Measurements from ENCODE around the gene DHPS. TPM values are rescaled to one million over a fixed set of nuclear protein-coding genes. Genes with fewer than 3 reads are reported as not detected.

The DHPS gene
- total and polyA plus RNA-seq, 4 donors = 52.5 to 138 (median 108) TPM

DNA sequence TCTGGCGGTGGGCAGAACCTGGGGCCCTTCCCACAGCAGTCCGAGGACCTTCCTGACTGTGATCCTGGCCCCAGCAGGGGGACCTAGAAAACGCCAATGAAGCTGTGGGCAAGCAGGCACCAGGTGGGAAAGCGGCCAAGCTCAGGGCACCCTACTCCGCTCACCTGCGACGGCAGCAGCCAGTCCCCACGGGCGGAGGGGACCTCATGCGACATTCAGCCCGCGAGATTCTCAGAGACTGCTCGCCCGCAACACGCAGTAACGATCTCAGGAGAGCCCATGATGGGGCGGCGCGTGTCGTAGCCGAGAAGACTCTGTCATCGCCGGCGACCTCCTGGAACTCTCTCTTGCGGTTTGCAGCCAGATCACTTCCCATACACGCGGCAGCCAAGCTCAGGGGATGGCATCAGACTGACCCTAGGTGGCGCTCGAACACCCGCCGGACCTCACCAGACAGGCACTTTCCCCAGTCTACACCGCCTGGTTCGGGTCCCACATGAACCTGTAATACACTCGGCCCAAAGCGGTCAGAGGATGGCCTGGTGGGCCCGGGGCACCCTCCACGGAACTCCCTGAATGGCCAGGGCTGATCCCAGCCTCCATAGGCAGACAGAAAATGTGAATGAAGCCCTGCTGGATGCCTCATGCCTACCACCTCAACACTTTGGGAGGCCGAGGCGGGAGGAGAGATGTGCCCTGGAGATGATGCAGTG lies 41.6 kb downstream of the DHPS start:
- Histone ChIP-seq H3K27me3 (ENCODE audit: control insufficient read depth, insufficient read depth, low read length) (no peaks in the 10 kb centered on the region), H3K27ac (ENCODE audit: low read depth, low read length) (no peak overlapping the region), H3K9me3 (ENCODE audit: control insufficient read depth, insufficient read depth, low read length) (no peaks in the 10 kb centered on the region), H3K4me1 (ENCODE audit: control insufficient read depth, insufficient read depth, low read length) (peaks cover 10% of the 10 kb centered on the region), H3K4me3 (ENCODE audit: low read depth, low read length) (no peak overlapping the region), H3K36me3 (ENCODE audit: control insufficient read depth, insufficient read depth, low read length) (peaks cover 3% of the 10 kb centered on the region)
- DNase-seq (ENCODE audit: low read depth in 4 of 6, low spot score in 6 of 6) = peak; percentile 7 to 85 (median 40)
- 12% methylated on average over 37 of the region's 39 CpGs for WGBS (ENCODE audit: insufficient coverage)

DNA sequence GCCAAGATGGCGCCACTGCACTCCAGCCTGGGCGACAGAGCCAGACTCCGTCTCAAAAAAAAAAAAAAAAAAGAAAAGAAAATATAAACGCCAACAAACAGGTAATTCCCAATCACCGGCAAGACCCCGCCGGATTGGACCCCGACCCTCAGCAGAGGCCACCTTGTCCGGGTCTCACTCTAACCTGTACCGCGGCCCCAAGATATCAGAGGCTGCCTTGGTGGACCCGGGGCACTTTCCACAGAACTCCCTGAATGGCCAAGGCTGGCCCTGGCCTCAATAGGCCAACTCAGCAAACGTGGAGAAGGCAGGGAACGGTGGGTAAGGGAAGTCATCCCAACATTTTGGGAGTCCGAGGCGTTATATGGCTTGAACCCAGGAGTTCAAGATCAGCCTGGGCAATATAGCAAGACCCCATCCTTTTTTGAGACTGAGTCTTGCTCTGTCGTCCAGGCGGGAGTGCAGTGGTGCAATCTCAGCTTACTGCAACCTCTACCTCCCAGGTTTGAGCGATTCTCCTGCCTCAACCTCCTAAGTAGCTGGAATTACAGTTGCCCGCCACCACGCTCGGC lies 43.0 kb downstream of the DHPS start:
- WGBS (ENCODE audit: insufficient coverage) = 96% methylated on average over 18 of the region's 22 CpGs
- H3K36me3 ChIP-seq (ENCODE audit: control insufficient read depth, insufficient read depth, low read length) = peaks cover 3% of the 10 kb centered on the region
- H3K4me1 ChIP-seq (ENCODE audit: control insufficient read depth, insufficient read depth, low read length) = peaks cover 10% of the 10 kb centered on the region
- H3K27ac ChIP-seq (ENCODE audit: low read depth, low read length) = no peak overlapping the region
- no peak for DNase-seq (ENCODE audit: low read depth in 4 of 6, low spot score in 6 of 6)
- H3K27me3 ChIP-seq (ENCODE audit: control insufficient read depth, insufficient read depth, low read length) = no peaks in the 10 kb centered on the region
- H3K4me3 ChIP-seq (ENCODE audit: low read depth, low read length) = no peak overlapping the region
- no peaks in the 10 kb centered on the region for H3K9me3 ChIP-seq (ENCODE audit: control insufficient read depth, insufficient read depth, low read length)

DNA sequence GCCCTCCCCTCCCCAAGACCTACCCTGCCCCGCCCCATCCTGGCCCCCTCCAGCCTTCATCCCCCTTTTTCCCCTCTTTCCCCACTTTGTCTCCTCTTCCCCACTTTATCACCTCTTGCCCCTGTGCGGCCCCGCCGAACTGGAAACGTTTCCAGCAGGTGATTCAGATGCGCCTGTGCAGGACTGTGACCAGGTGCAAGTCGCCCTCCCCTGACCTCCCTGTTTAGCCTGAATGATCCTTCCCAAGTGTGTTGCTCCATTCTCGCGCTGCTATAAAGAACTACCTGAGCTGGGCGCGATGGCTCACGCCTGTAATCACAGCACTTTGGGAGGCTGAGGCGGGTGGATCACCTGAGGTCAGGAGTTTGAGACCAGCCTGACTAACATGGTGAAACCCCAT lies 45.0 kb downstream of the DHPS start:
- Histone ChIP-seq H3K27ac (ENCODE audit: low read depth, low read length) (no peak overlapping the region), H3K4me3 (ENCODE audit: low read depth, low read length) (no peak overlapping the region), H3K9me3 (ENCODE audit: control insufficient read depth, insufficient read depth, low read length) (no peaks in the 10 kb centered on the region), H3K27me3 (ENCODE audit: control insufficient read depth, insufficient read depth, low read length) (no peaks in the 10 kb centered on the region), H3K4me1 (ENCODE audit: control insufficient read depth, insufficient read depth, low read length) (peaks cover 10% of the 10 kb centered on the region), H3K36me3 (ENCODE audit: control insufficient read depth, insufficient read depth, low read length) (no peaks in the 10 kb centered on the region)
- no peak for DNase-seq (ENCODE audit: low read depth in 4 of 6, low spot score in 6 of 6)
- WGBS (ENCODE audit: insufficient coverage) = 94% methylated on average over 12 of the region's 13 CpGs

DNA sequence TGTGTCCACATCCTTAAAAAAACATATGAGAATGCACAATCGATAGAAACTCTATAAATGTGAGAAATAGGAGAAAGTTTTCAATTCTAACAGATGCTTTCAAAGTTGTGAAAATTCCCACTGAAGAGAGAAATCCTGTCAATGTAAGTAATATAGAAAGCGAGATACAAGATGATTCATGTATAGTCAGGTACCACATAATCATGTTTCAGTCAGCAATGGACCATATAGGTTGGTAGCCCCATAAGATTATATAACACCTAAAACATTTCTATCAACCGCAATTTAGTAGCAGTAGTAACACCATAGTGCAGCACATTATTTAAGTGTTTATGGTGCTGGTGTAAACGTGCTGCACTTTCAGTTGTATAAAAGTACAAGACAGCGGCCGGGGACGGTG lies 52.5 kb downstream of the DHPS start:
- WGBS (ENCODE audit: insufficient coverage) = 60% methylated on average over 1 of the region's 7 CpGs
- no peaks in the 10 kb centered on the region for H3K27me3 ChIP-seq (ENCODE audit: control insufficient read depth, insufficient read depth, low read length)
- H3K9me3 ChIP-seq (ENCODE audit: control insufficient read depth, insufficient read depth, low read length) = no peaks in the 10 kb centered on the region
- peaks cover 39% of the 10 kb centered on the region for H3K36me3 ChIP-seq (ENCODE audit: control insufficient read depth, insufficient read depth, low read length)
- DNase-seq (ENCODE audit: low read depth in 4 of 6, low spot score in 6 of 6) = no peak
- no peaks in the 10 kb centered on the region for H3K4me1 ChIP-seq (ENCODE audit: control insufficient read depth, insufficient read depth, low read length)
- no peak overlapping the region for H3K27ac ChIP-seq (ENCODE audit: low read depth, low read length)
- no peak overlapping the region for H3K4me3 ChIP-seq (ENCODE audit: low read depth, low read length)

DNA sequence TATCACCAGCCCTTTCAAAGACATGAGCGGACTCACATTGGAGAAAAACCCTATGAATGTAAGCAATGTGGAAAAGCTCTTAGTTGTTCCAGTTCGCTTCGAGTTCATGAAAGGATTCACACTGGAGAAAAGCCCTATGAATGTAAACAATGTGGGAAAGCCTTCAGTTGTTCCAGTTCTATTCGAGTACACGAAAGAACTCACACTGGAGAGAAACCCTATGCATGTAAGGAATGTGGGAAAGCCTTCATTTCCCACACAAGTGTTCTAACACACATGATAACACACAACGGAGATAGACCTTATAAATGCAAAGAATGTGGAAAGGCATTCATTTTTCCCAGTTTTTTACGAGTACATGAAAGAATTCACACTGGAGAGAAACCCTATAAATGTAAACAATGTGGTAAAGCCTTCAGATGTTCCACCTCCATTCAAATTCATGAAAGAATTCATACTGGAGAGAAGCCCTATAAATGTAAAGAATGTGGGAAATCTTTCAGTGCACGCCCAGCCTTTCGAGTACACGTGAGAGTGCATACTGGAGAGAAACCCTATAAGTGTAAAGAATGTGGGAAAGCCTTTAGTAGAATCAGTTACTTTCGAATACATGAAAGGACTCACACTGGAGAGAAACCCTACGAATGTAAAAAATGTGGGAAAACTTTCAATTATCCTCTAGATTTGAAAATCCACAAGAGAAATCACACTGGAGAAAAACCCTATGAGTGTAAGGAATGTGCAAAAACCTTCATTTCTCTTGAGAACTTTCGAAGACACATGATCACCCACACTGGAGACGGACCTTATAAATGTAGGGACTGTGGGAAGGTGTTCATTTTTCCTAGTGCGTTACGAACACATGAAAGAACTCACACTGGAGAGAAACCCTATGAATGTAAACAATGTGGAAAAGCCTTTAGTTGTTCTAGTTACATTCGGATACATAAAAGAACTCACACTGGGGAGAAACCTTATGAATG lies 53.3 kb downstream of the DHPS start:
- Histone ChIP-seq H3K4me1 (ENCODE audit: control insufficient read depth, insufficient read depth, low read length) (no peaks in the 10 kb centered on the region), H3K4me3 (ENCODE audit: low read depth, low read length) (no peak overlapping the region), H3K36me3 (ENCODE audit: control insufficient read depth, insufficient read depth, low read length) (peaks cover 44% of the 10 kb centered on the region), H3K27ac (ENCODE audit: low read depth, low read length) (no peak overlapping the region), H3K27me3 (ENCODE audit: control insufficient read depth, insufficient read depth, low read length) (no peaks in the 10 kb centered on the region), H3K9me3 (ENCODE audit: control insufficient read depth, insufficient read depth, low read length) (no peaks in the 10 kb centered on the region)
- 89% methylated on average over 8 of the region's 17 CpGs for whole genome bisulfite sequencing (ENCODE audit: insufficient coverage)
- DNase-seq (ENCODE audit: low read depth in 4 of 6, low spot score in 6 of 6) = no peak

DNA sequence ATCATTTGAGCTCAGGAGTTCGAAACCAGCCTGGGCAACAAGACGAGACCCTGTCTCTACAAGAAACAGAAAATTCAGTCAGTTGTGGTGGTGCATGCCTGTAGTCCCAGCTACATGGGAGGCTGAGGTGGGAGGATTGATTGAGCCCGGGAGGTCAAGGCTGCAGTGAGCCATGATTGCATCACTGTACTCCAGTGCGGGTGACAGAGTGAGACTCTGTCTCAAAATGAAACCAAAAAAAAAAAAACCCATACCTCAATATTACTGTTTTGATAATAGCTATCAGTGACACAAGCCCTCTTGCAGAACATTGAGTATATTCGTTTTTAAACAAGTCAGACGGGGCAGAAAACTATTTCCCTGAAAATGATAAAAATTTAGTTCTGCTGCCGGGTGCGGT lies 54.7 kb downstream of the DHPS start:
- Histone ChIP-seq H3K36me3 (ENCODE audit: control insufficient read depth, insufficient read depth, low read length) (peaks cover 44% of the 10 kb centered on the region), H3K9me3 (ENCODE audit: control insufficient read depth, insufficient read depth, low read length) (no peaks in the 10 kb centered on the region), H3K4me3 (ENCODE audit: low read depth, low read length) (no peak overlapping the region), H3K27ac (ENCODE audit: low read depth, low read length) (no peak overlapping the region), H3K4me1 (ENCODE audit: control insufficient read depth, insufficient read depth, low read length) (no peaks in the 10 kb centered on the region), H3K27me3 (ENCODE audit: control insufficient read depth, insufficient read depth, low read length) (no peaks in the 10 kb centered on the region)
- WGBS (ENCODE audit: insufficient coverage) = 92% methylated on average over 5 of the region's 8 CpGs
- no peak for DNase-seq (ENCODE audit: low read depth in 4 of 6, low spot score in 6 of 6)

Small RNA genes lying within 50 kb of the gene (small RNA-seq; reads per million reads assigned to genes)
- gene SNORD41 (ENCODE audit: low replicate concordance) = 35.7 reads per million, percentile 97 among the genes with 10 or more reads in this experiment

Other genes starting within 250 kb of the DHPS start
- gene ZNF443, start 240.9 kb downstream of the DHPS start, total RNA-seq = 10 to 100 TPM; 10.9 TPM
- gene ZNF443, start 240.9 kb downstream of the DHPS start, polyA plus RNA-seq (ENCODE audit: insufficient read length in 2 of 2) = 1 to 10 TPM; 6.7 to 7.6 TPM
- 10 to 100 TPM; 13.1 to 20.5 TPM for gene ZNF709, start 197.1 kb downstream of the DHPS start, total RNA-seq
- 1 to 10 TPM; 9.4 to 9.5 TPM for gene ZNF709, start 197.1 kb downstream of the DHPS start, polyA plus RNA-seq (ENCODE audit: insufficient read length in 2 of 2)
- gene ZNF564, start 130.4 kb downstream of the DHPS start, total RNA-seq = 10 to 100 TPM; 19.9 to 23.6 TPM
- 1 to 10 TPM; 5.8 to 6.3 TPM for gene ZNF564, start 130.4 kb downstream of the DHPS start, polyA plus RNA-seq (ENCODE audit: insufficient read length in 2 of 2)
- 10 to 100 TPM; 10.7 to 12.9 TPM for gene ZNF490, start 71.1 kb downstream of the DHPS start, total RNA-seq
- 1 to 10 TPM; 5.6 to 8.1 TPM for gene ZNF490, start 71.1 kb downstream of the DHPS start, polyA plus RNA-seq (ENCODE audit: insufficient read length in 2 of 2)
- gene ZNF791, start 71.0 kb downstream of the DHPS start, total RNA-seq = 10 to 100 TPM; 19.4 to 20.8 TPM
- gene ZNF791, start 71.0 kb downstream of the DHPS start, polyA plus RNA-seq (ENCODE audit: insufficient read length in 2 of 2) = 10 to 100 TPM; 17.4 to 17.5 TPM
- 10 to 100 TPM; 18.9 to 30.6 TPM for gene MAN2B1, start 15.1 kb downstream of the DHPS start, total RNA-seq
- 10 to 100 TPM; 31.5 to 38.7 TPM for gene MAN2B1, start 15.1 kb downstream of the DHPS start, polyA plus RNA-seq (ENCODE audit: insufficient read length in 2 of 2)
- gene WDR83, start 15.1 kb downstream of the DHPS start, total RNA-seq = 10 to 100 TPM in 1 of 2 donors, 1 to 10 TPM in 1; 9.3 to 14.9 TPM
- gene WDR83, start 15.1 kb downstream of the DHPS start, polyA plus RNA-seq (ENCODE audit: insufficient read length in 2 of 2) = 10 to 100 TPM; 27.3 to 37.6 TPM
- not detected for gene GNG14, start 6.1 kb upstream of the DHPS start, total RNA-seq
- gene GNG14, start 6.1 kb upstream of the DHPS start, polyA plus RNA-seq (ENCODE audit: insufficient read length in 2 of 2) = 1 to 10 TPM in 1 of 2 donors, not detected in 1; 1.6 TPM
- 10 to 100 TPM in 1 of 2 donors, 1 to 10 TPM in 1; 6.2 to 15.8 TPM for gene FBXW9, start 14.8 kb upstream of the DHPS start, total RNA-seq
- 10 to 100 TPM; 21.1 to 21.7 TPM for gene FBXW9, start 14.8 kb upstream of the DHPS start, polyA plus RNA-seq (ENCODE audit: insufficient read length in 2 of 2)
- gene TNPO2, start 42.1 kb upstream of the DHPS start, total RNA-seq = 10 to 100 TPM; 40.9 to 66.8 TPM
- gene TNPO2, start 42.1 kb upstream of the DHPS start, polyA plus RNA-seq (ENCODE audit: insufficient read length in 2 of 2) = 100 to 1,000 TPM; 146 to 155 TPM
- gene TRIR, start 52.8 kb upstream of the DHPS start, total RNA-seq = 100 to 1,000 TPM in 1 of 2 donors, 10 to 100 TPM in 1; 77.6 to 205 TPM
- gene TRIR, start 52.8 kb upstream of the DHPS start, polyA plus RNA-seq (ENCODE audit: insufficient read length in 2 of 2) = 100 to 1,000 TPM; 220 to 224 TPM
- 10 to 100 TPM; 50.9 to 84.4 TPM for gene GET3, start 55.6 kb upstream of the DHPS start, total RNA-seq
- gene GET3, start 55.6 kb upstream of the DHPS start, polyA plus RNA-seq (ENCODE audit: insufficient read length in 2 of 2) = 100 to 1,000 TPM; 119 to 120 TPM
- not detected for gene BEST2, start 69.9 kb upstream of the DHPS start, total RNA-seq
- under 1 TPM in 1 of 2 donors, not detected in 1; 0.24 TPM for gene BEST2, start 69.9 kb upstream of the DHPS start, polyA plus RNA-seq (ENCODE audit: insufficient read length in 2 of 2)
- 10 to 100 TPM; 16.4 to 25.2 TPM for gene HOOK2, start 93.7 kb upstream of the DHPS start, total RNA-seq
- gene HOOK2, start 93.7 kb upstream of the DHPS start, polyA plus RNA-seq (ENCODE audit: insufficient read length in 2 of 2) = 10 to 100 TPM; 40.0 to 65.2 TPM
- gene JUNB, start 109.6 kb upstream of the DHPS start, total RNA-seq = 100 to 1,000 TPM in 1 of 2 donors, 10 to 100 TPM in 1; 90.7 to 119 TPM
- 10 to 100 TPM; 23.3 to 52.2 TPM for gene JUNB, start 109.6 kb upstream of the DHPS start, polyA plus RNA-seq (ENCODE audit: insufficient read length in 2 of 2)
- 100 to 1,000 TPM; 280 to 444 TPM for gene PRDX2, start 119.9 kb upstream of the DHPS start, total RNA-seq
- 100 to 1,000 TPM; 435 to 476 TPM for gene PRDX2, start 119.9 kb upstream of the DHPS start, polyA plus RNA-seq (ENCODE audit: insufficient read length in 2 of 2)
- 1 to 10 TPM in 1 of 2 donors, not detected in 1; 8.7 TPM for gene THSD8, start 120.2 kb upstream of the DHPS start, total RNA-seq
- gene THSD8, start 120.2 kb upstream of the DHPS start, polyA plus RNA-seq (ENCODE audit: insufficient read length in 2 of 2) = 1 to 10 TPM; 5.9 to 6.5 TPM
- 10 to 100 TPM; 11.3 to 18.0 TPM for gene RNASEH2A, start 124.7 kb upstream of the DHPS start, total RNA-seq
- gene RNASEH2A, start 124.7 kb upstream of the DHPS start, polyA plus RNA-seq (ENCODE audit: insufficient read length in 2 of 2) = 10 to 100 TPM; 28.0 to 32.0 TPM
- gene RTBDN, start 152.7 kb upstream of the DHPS start, total RNA-seq = 1 to 10 TPM; 1.1 to 1.8 TPM
- 1 to 10 TPM; 5.8 to 6.8 TPM for gene RTBDN, start 152.7 kb upstream of the DHPS start, polyA plus RNA-seq (ENCODE audit: insufficient read length in 2 of 2)
- gene MAST1, start 156.6 kb upstream of the DHPS start, total RNA-seq = 10 to 100 TPM; 12.2 to 39.1 TPM
- gene MAST1, start 156.6 kb upstream of the DHPS start, polyA plus RNA-seq (ENCODE audit: insufficient read length in 2 of 2) = 100 to 1,000 TPM in 1 of 2 donors, 10 to 100 TPM in 1; 87.0 to 112 TPM
- gene DNASE2, start 199.6 kb upstream of the DHPS start, total RNA-seq = 10 to 100 TPM; 11.7 to 19.7 TPM
- gene DNASE2, start 199.6 kb upstream of the DHPS start, polyA plus RNA-seq (ENCODE audit: insufficient read length in 2 of 2) = 10 to 100 TPM; 23.6 TPM
- 1 to 10 TPM; 2.1 to 3.2 TPM for gene KLF1, start 205.3 kb upstream of the DHPS start, total RNA-seq
- gene KLF1, start 205.3 kb upstream of the DHPS start, polyA plus RNA-seq (ENCODE audit: insufficient read length in 2 of 2) = under 1 TPM; 0.42 to 0.57 TPM
- 10 to 100 TPM; 22.9 to 30.1 TPM for gene GCDH, start 209.3 kb upstream of the DHPS start, total RNA-seq
- 10 to 100 TPM; 36.1 to 45.1 TPM for gene GCDH, start 209.3 kb upstream of the DHPS start, polyA plus RNA-seq (ENCODE audit: insufficient read length in 2 of 2)
- gene SYCE2, start 237.4 kb upstream of the DHPS start, total RNA-seq = under 1 TPM in 1 of 2 donors, not detected in 1; 0.88 TPM
- gene SYCE2, start 237.4 kb upstream of the DHPS start, polyA plus RNA-seq (ENCODE audit: insufficient read length in 2 of 2) = 1 to 10 TPM; 5.3 to 6.0 TPM